ENCODE measurements around the gene C4orf51. TPM values are rescaled to one million over a fixed set of nuclear protein-coding genes. Genes with fewer than 3 reads are reported as not detected.

The C4orf51 gene
- polyA plus RNA-seq, 1 donor: not detected

DNA sequence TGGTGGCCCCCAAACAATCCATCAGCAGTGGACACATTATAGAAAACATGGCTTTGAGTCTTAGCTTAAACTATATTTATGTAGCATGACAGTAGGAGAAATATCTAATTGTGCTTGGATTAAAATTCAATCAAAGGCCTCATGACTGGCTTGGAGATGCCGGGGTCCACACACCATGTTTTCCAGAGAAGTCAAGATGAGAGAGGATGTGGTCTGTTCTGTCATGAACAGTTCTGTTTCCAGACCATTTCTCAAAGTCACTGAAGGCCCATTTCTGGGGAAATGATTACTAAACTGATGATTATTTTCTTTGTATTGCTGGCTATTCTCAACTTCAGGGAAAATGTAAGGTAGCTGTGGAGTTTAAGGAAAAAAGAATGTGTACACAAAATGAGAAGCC is 76.3 kb downstream of the C4orf51 start:
- no peak for DNase-seq

DNA sequence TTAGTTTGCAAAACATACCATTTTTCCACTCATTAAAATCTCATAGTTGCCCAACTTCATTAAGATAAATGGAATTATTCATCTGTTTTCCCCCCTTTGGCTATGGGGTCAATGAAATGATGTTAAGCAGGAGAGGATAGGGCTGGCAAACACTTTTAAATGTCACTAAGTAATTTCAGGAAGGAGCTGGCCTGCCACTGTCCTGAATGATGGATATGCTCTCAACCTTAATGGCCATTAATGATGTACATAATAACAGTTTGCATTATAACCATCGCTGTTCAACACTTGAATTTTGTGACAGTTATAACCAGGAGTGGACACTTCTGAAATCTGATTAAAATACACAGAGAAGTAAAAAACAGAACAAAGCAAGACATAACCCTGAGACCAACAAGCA is 77.2 kb downstream of the C4orf51 start:
- DNase-seq: no peak

- no peak for DNase-seq
These were observed 80.2 kb downstream of the C4orf51 start for GRCh38 chr4:145760176-145760575.

DNA sequence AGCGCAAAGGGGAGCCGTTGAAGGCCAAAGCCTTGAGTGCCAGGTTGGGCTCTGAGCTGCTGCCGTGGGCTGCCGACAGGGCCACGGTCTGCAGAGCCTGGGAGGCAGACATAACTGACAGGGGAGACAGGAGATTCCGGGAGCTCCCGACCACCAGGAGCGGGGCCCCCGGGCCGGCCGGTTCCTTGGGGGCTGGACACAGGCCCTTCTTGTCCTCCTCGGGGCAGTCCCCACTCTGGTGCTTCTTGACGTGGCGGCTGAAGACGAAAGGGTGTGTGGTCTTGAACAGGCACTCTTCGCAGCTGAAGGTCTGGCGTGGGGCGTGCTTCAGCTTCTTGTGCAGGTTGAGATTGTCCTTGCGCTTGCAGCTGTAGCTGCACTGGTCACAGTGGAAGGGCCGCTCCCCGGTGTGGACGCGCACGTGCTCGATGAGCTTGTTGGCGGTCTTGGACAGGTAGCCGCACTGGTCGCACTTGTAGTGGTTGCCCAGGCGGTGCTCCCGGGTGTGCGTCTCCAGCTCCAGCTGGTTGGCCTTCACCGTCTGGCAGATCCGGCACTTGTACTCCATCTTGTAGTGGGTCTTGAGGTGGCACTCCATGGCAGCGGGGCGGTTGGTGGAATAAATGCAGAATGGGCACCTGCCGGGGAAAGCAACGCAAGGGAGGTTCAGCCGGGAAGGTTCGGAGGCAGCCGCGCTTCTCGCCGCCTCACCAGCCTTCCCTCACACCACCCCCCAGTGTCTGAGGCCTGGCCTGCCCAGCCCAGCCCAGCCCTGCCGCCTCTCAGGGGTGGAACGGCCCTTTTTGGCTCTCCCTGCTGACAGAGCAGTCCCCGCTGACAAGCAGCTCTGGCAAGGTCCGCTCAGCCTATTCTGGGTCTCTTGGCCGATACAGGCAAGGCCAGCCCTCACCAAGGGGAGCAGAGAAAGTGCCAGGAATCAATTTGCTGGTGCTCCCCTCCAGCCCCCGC is 81.3 kb downstream of the C4orf51 start:
- no peak for DNase-seq

DNA sequence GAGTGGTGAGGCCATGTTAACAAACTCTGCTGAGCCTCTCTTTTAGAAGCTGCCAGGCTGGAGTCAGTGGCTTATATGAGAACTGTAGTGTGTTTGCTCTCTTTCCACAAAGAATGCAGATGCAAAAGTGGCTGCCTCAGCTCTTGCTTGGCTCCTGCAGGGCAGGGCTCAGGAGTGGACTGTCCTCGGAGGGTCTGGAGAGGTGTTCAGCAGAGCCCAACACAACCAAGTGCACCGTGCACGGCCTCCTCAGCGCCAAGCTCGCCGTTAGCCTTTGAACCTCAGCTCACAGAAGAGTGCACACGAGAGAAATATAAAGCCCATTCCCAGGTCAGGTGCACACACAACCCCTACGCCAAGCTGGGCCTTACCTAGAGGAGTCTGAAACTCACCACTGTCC is 82.8 kb downstream of the C4orf51 start:
- DNase-seq: no peak

- no peak for DNase-seq
These were observed 83.5 kb downstream of the C4orf51 start for GRCh38 chr4:145763399-145763798.

GRCh38 chr4:145766273-145766672 is 86.3 kb downstream of the C4orf51 start:
- no peak for DNase-seq

- DNase-seq: no peak
These were observed 89.6 kb downstream of the C4orf51 start for GRCh38 chr4:145769450-145770037.

DNA sequence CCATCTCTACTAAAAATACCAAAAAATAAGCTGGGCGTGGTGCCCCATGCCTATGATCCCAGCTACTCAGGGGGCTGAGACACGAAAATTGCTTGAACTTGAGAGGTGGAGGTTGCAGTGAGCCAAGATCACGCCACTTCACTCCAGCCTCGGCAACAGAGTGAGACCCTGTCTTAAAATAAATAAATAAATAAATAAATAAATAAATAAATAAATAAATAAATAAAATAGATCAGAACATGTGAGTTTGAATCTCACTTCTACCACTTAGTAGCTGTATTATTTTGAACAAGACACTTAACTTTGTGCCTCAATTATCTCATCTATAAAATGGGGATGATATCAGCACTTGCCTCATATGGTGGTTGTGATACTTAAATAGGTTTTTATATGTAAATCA is 90.2 kb downstream of the C4orf51 start:
- no peak for DNase-seq

DNA sequence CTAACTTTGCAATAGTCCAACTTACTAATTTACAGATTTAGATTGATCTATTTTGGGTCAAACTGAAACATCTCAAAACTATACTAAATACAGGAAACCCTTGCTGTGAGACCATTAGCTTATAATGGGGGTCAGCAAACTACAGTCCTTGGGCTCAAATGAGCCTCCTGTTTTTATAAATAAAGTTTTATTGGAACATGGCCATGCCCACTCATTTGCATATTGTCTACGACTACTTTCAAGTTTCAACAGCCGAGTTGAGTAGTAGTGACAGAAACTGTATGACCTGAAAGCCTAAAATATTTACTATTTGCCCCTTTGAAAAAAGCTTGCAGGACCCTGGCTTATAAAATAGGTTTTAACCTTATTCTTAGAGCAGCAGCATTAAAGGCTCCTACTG is 92.4 kb downstream of the C4orf51 start:
- no peak for DNase-seq

DNA sequence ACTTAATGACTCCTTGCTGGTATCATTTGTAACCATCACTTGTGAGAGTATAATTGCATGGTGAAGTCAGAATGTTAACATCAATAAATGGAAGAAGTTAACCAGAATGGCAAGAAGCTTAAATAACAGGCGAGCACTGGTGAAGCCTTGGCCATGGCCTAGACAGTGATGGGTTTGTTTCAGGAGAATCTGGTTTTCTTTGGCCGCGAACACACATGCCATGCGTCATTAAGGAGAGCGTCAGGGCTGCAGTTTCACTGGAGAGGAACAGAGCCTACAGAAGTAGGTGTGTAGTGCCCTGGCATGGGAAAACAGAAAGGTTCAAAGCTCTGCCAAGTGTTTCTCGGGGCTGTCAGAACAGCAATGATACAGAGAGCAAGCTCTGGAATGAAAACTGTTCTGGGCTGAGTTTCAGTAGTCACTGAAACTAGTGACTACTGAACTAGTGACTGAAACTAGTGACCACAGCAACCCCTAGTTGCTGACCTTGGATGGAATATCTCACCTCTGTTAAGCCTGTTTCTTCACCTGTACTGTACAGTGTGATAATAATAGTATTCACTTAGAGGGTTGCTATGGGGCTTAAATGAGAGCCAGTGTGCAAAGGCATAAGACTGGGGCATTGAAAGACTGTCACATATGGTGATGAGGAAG is 93.8 kb downstream of the C4orf51 start:
- DNase-seq: no peak

GRCh38 chr4:145774473-145774872 is 94.5 kb downstream of the C4orf51 start:
- DNase-seq: no peak

DNA sequence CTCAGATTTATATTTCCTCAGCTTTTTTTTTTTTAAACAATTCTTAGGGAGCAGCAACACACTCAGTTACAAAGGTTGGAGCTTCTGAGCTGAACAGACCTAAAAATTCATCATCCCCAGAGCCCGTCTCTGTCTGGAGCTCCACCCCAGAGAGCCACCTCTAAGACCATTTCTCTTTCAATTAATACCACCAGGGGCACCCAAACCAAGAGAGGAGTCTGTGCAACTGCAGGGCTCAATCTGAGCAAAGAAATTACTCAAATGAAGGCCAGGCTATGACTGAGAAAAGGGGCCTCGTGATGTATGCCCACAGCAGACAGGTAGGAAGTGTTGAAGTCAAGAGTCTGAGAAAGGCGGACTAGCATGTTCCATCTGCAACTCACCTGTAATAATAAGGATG is 95.5 kb downstream of the C4orf51 start:
- no peak for DNase-seq

DNA sequence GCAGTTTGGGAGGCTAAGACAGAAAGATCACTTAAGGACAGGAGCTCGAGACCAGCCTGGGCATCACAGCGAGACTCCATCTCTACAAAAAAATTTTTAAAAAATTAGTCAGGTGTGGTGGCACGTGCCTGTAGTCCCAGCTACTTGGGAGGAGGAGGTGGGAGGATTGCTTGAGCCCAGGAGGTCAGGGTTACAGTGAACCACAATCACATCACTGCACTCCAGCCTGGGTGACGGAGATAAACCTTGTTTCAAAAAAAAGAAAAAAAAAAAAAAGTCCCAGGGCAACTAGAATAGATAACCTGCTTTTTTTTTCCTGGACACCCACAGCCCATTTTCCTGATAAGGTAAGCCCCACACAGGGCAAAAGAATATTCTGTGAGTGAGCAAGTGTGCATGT is 96.3 kb downstream of the C4orf51 start:
- no peak for DNase-seq

DNA sequence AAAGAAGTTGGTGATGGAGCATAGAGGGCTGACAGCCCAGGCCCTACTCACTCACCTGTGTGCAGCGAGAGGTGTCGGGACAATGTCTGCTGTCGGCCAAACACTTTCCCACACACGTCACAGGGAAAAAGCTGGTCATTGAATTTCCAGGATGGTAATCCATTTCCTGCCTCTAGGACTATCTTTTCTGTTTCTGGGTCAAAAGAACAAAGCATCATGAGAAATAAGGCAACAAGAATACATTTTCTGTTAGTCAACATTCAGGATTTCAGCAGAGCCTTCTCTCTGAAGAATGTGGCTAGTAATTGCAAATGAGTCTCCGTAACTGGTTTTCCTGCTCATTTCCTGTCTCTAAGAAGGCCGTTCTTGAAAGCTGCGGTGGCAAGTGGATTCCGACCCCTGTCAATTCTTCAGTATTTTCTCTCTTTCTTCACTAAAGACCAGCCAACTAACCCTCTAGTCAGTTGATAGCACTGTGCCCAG is 99.4 kb downstream of the C4orf51 start:
- DNase-seq: no peak

GRCh38 chr4:145781351-145781750 is 101.4 kb downstream of the C4orf51 start:
- DNase-seq: no peak

Other genes starting within 250 kb of the C4orf51 start
- 74.7 TPM for gene SMAD1, start 198.3 kb upstream of the C4orf51 start, polyA plus RNA-seq (ENCODE audit: insufficient read length)
- gene MMAA, start 60.8 kb upstream of the C4orf51 start, polyA plus RNA-seq (ENCODE audit: insufficient read length): 14.2 TPM